GM19463 (cell line): ENCODE results near the gene HTRA3.

Experiments
- ATAC-seq: cut with Tn5 transposase; IDR thresholded peaks from one replicate; pipeline ENCODE4 v1.9.1; 2021; ENCODE audit warnings: mild to moderate bottlenecking, moderate library complexity; ENCODE audit not compliant: unreplicated experiment

The HTRA3 gene

GRCh38 chr4:8278421-8279287 lies 9.1 kb downstream of the HTRA3 start:
- no peak for ATAC-seq

GRCh38 chr4:8279321-8280157 lies 10.0 kb downstream of the HTRA3 start:
- no peak for ATAC-seq

- no peak for ATAC-seq
These were observed 10.8 kb downstream of the HTRA3 start for GRCh38 chr4:8280158-8280875.

- ATAC-seq = no peak
These were observed 11.4 kb downstream of the HTRA3 start for GRCh38 chr4:8280876-8281440.

- no peak for ATAC-seq
These were observed 12.1 kb downstream of the HTRA3 start for GRCh38 chr4:8281519-8282133.

GRCh38 chr4:8282134-8282641 lies 12.6 kb downstream of the HTRA3 start:
- ATAC-seq = no peak

GRCh38 chr4:8282742-8283141 lies 13.2 kb downstream of the HTRA3 start:
- ATAC-seq = no peak

- ATAC-seq = no peak
These were observed 13.6 kb downstream of the HTRA3 start for GRCh38 chr4:8283161-8283560.

GRCh38 chr4:8283631-8284121 lies 14.1 kb downstream of the HTRA3 start:
- no peak for ATAC-seq

GRCh38 chr4:8284391-8284790 lies 14.8 kb downstream of the HTRA3 start:
- no peak for ATAC-seq

GRCh38 chr4:8285143-8285975 lies 15.8 kb downstream of the HTRA3 start:
- no peak for ATAC-seq

- no peak for ATAC-seq
These were observed 16.6 kb downstream of the HTRA3 start for GRCh38 chr4:8285976-8286718.

- ATAC-seq = no peak
These were observed 17.3 kb downstream of the HTRA3 start for GRCh38 chr4:8286719-8287342.

- no peak for ATAC-seq
These were observed 18.1 kb downstream of the HTRA3 start for GRCh38 chr4:8287343-8288280.

- no peak for ATAC-seq
These were observed 19.7 kb downstream of the HTRA3 start for GRCh38 chr4:8289151-8289750.

GRCh38 chr4:8289956-8290700 lies 20.6 kb downstream of the HTRA3 start:
- ATAC-seq = no peak
